CD4-positive, alpha-beta T cell treated with Interleukin-4 for 4 hours (primary cell): ENCODE data around the gene PPARA.

ENCODE experiments used
- DNase-seq: peaks from one replicate; pipeline ENCODE4 v3.0.0-alpha.2; 2020

PPARA gene

DNA sequence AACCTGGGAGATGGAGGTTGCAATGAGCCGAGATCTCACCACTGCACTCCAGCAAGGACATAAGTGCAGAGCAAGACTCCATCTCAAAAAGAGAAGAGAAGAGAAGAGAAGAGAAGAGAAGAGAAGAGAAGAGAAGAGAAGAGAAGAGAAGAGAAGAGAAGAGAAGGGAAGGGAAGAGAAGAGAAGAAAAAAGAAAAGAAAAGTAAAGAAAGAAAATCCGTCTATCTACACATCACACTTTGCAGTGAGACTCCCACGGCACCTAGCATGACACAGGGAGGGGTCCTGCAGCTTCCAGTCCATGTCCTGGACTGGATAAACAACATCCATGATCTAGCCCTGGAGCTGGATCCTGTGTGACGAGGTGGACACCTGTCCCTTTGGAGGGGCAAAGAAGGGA is 4.0 kb upstream of the PPARA start:
- no peak for DNase-seq

DNA sequence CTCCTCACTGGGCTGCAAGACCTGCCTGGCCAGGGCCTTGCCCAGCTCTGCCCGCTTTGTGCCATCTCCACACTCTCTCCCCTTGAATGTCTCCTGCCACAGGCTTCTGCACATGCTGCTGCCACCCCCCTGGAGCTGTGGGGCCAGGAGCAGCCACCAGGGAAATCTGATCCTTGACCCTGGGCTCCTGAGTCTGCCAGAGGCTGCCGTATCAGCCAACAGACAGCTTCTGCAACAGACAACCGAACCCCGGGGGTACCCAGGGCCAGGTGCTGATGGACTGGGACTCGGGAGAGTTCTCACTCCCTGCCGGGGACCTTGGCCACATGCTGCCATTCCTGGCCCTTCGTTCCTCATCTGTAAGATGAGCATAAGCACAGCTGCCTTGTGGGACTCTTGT is 3.3 kb upstream of the PPARA start:
- no peak for DNase-seq

- no peak for DNase-seq
Observed at GRCh38 chr22:46147471-46148267, 2.7 kb upstream of the PPARA start.

DNA sequence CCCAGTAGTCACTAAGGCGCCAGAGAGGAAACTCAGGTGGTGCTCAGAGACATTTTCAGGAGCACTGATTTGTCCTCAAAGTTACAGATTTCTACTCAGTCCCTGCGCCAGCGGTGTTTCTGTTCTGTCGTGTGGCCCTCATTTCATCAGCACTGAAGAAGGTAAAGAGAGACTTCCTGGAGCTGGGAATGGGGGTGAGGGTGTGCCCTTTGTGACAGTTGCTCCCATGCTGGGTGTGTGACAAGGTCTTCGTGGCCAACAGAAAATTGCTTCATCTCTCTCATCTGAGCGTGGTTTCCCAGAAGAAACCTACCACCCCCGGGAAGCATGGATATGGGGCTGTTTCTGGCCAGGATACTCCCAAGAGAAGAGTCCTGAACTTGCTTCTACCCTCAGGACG is 2.0 kb upstream of the PPARA start:
- no peak for DNase-seq

GRCh38 chr22:46148816-46149511 is 1.4 kb upstream of the PPARA start:
- DNase-seq, result no peak

GRCh38 chr22:46149512-46150033 is 753 bp upstream of the PPARA start:
- DNase-seq, result peak; percentile 24

- DNase-seq, result peak; percentile 44
Observed at GRCh38 chr22:46150655-46151477, 540 bp downstream of the PPARA start.

DNA sequence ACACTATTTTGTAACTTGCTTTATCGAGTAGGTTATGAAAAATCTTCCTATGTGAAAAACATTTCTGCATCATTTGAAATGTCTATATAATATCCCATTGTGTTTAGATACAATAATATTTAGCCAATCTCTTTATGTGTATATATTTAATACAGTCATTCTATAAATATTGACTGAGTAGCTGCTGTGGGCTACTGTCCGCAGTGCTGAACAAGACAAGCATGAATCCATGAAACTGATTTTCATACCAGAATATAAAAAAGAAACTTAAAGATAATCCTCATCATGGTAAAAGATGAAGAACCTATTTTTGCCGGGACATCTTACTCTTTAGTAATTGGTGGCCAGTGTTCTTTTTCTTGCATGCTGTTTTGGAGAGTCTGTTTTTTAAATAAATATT is 3.6 kb downstream of the PPARA start:
- no peak for DNase-seq

GRCh38 chr22:46156031-46156430 is 5.7 kb downstream of the PPARA start:
- DNase-seq, result no peak

GRCh38 chr22:46158283-46158682 is 8.0 kb downstream of the PPARA start:
- DNase-seq, result no peak

DNA sequence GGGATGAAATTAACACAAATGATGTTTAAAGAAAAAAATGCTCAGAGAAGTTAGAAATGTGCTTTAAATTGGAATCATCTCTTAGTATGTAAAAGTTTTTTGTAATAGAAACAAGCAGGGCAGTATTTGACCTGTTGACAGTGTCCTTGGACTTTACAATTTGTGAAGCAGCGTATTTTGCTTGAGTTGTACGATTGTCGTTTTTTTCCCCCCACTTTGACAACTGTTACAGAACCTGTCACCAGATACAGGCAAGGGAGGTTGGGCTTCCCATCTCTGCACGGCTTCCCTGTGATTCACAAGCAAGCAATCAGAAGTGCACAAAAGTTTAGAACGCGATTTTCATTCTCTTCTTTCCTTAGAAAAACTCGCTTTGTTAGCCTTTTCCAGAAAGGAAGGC is 8.9 kb downstream of the PPARA start:
- no peak for DNase-seq

DNA sequence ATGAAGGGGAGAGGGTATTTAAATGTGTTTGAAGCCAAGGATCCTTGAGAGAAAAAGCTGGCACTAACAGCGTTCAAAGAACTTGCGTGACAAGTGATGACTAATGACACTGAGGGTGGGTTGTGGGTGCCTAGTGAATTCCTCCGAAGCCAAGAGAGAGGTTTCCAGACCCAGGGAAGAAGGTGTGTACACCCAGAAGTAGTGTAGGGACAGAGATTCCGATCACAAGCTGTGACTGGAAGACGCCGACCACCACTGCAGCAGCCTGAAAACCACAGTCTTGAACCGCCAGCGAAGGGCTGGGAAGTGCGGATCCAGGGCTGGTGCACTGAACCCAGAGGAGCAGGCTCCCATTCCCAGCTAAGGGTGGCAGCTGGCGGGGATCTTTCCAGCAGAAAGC is 9.5 kb downstream of the PPARA start:
- no peak for DNase-seq

DNA sequence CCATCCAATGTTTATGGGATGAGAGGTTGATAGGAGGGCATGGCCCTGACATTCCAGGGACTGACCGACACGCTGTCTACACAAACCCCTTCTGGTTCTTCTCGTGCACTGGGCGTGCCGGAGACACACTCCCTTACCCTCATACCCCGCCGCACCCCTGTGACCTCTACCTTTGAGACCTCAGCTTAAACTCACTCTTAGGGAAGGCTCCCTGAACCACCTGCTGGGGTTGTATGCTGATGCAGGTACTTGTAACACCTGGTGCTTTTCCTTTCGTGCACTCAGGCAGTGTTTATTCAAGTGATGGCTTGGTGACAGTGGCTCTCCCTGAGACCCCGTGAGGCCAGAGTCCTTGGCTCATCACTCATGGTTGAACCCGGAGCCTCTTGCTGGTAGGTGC is 12.0 kb downstream of the PPARA start:
- DNase-seq, result no peak

DNA sequence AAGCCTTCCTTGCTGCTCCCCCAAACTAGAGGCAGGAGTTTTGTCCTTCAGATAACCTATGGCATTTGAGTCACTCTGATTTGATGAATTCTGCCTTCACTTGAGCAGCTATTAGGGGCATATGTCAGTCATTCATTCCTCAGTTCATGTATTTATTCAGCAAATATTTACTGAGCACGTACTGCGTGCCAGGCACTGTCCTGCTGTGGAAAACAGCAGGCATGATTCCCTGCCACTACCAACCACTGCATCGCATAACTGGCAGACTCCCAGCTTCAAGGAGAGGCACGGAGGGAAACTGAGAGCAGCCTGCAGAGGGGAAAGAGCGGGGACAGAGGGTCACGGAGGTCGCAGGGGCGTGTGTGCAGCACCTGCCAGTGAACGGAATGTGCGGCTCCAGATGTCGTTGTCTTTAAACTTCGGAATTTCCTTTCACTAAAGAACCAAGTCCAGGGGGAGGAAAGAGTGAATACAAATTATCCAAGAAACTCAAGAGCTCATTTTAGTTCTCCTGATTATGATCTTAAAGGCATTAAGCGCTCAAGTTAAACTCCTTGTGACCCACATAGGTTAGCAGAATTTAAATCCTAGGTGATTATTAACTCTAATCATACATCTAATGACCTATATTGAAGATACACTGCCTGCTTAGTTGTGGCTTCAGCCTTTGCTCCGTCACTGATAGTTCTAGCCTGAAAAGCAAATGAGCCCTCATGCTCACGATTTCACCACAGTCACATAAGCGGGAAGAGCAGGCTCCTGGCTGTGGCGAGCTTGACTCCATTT is 12.6 kb downstream of the PPARA start:
- no peak for DNase-seq

DNA sequence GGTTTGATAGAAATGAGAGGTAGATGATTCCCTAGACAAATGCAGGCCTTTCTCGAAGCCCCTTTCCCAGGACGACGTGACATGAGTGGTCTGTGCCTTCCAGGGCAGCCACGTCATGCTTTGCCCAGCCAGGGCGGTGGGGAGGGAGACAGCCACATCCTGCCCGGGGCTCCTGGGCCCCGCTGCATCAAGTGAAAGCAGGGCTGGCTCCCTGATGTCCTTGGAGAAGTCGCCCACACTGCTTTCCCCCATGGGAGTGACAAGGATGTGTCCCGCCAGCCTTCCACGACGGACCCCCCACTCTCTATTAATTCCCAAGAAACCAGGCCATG is 13.2 kb downstream of the PPARA start:
- no peak for DNase-seq

GRCh38 chr22:46165977-46166376 is 15.7 kb downstream of the PPARA start:
- no peak for DNase-seq

GRCh38 chr22:46169628-46170027 is 19.3 kb downstream of the PPARA start:
- no peak for DNase-seq

- no peak for DNase-seq
Observed at GRCh38 chr22:46171940-46172339, 21.6 kb downstream of the PPARA start.

- no peak for DNase-seq
Observed at GRCh38 chr22:46172522-46173110, 22.3 kb downstream of the PPARA start.

DNA sequence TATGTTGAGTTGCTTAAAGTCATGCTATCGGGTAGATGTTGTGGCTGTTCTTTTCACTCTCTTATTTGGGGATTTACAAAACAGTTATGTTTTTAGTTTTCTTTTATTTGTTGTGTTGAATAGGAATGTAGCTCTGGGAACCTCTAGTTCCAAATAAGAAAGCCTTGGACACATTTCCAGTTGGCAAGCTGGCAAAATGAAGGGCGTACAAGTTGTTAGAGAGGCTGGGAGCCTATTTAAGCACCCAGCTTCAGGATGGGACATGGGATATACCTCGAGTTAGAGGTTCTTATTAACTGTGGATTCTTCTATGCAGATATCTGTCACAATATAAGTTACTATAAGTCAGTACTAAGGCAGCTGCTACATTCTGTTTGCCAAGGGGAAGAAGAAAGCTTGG is 22.8 kb downstream of the PPARA start:
- DNase-seq, result no peak

DNA sequence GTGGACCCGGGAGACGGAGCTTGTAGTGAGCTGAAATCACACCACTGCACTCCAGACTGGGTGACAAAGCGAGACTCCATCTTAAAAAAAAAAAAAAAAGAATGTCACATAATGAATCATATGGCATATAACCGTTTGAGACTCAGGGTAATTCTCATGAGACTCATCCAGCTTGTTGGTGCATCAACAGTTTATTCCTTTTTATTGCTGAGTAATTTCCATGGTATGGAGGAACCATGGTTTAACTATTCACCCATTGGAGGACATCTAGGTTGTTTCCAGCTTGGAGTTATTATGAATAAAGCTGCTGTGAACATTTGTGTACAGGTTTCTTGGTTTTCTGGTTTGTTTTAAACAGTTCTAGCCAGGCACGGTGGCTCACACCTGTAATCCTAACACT is 25.3 kb downstream of the PPARA start:
- no peak for DNase-seq

DNA sequence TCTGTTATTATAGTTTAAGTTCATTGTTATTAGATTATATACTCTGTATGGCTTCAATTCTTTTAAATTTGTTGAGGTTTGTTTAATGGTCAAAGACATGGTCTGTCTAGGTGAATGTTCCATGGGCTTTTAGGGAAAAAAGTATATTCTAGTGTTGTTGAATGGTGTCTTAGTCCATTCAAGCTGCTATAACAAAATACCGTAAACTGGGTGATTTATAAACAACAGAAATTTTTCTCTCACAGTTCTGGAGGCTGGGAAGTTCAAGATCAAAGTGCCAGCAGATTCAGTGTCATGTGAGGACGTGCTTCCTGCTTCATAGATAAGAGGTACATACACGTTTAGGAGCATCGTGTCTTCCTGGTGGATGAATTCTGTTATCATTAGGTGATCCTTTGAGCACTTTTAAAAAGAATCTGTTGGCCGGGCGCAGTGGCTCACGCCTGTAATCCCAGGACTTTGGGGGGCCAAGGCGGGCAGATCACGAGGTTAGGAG is 26.2 kb downstream of the PPARA start:
- no peak for DNase-seq
